BJ (cell line): ENCODE data around the gene DUS2. TPM values are rescaled to one million over a fixed set of nuclear protein-coding genes. Genes with fewer than 3 reads are reported as not detected.

Experiments used
- CTCF ChIA-PET: fragments of 350-600 bp; formaldehyde crosslinking; extraction: SDS; loops from one replicate; lab custom pipeline; 2021; ENCODE audit warnings: antibody characterized with exemption, inconsistent platforms; lab: Yijun Ruan, JAX
- POLR2A ChIA-PET: fragments of 300-600 bp; sonication (Branson Sonifier 250); formaldehyde crosslinking; extraction: SDS; loops from one replicate; lab custom pipeline; 2021; ENCODE audit warnings: antibody characterized with exemption; lab: Charles Lee
- DNase-seq: peaks from one replicate; pipeline ENCODE4 v3.0.0-alpha.2; 2011; ENCODE audit warnings: low read depth
- H3K27me3 ChIP-seq: 2 replicates; pipeline ENCODE4 v1.6.0; 2011; ENCODE audit warnings: low read length; ENCODE audit not compliant: control insufficient read depth, insufficient read depth
- H3K36me3 ChIP-seq: 2 replicates; pipeline ENCODE4 v1.5.1; 2011; ENCODE audit warnings: low read length; ENCODE audit not compliant: control insufficient read depth, insufficient read depth
- H3K4me3 ChIP-seq: 2 replicates; pipeline ENCODE4 v1.5.1; 2011; ENCODE audit warnings: low read depth, mild to moderate bottlenecking, control low read depth, low read length
- CTCF ChIP-seq: IDR thresholded peaks from 2 replicates; pipeline ENCODE4 v1.5.1; 2011; ENCODE audit warnings: low read depth, mild to moderate bottlenecking, control low read depth, inconsistent platforms, low read length, moderate library complexity; ENCODE audit not compliant: insufficient read depth
- polyA plus RNA-seq: library from polyadenylated mRNA; depleted of rRNA; stranded (reverse); fragments of >200 nt; gene quantifications from 2 replicates; pipeline ENCODE4 v1.2.3, GENCODE V29; 2011

The DUS2 gene
- polyA plus RNA-seq, 1 experiment, result 18.3 TPM

- no peaks in the 10 kb centered on the region for H3K36me3 ChIP-seq
- H3K27me3 ChIP-seq, result no peaks in the 10 kb centered on the region
- ChIA-PET POLR2A (no interaction called here), CTCF (interaction anchor here (0.6 kb wide), 1 partner anchor 10 kb away, joined by 3 read pairs; no protein-coding TSS in a partner anchor)
- no peak overlapping the region for H3K4me3 ChIP-seq
- no peak for TF ChIP-seq CTCF
- no peak for DNase-seq
Measured at GRCh38 chr16:67999985-68000384, 23.1 kb upstream of the DUS2 start.

DNA sequence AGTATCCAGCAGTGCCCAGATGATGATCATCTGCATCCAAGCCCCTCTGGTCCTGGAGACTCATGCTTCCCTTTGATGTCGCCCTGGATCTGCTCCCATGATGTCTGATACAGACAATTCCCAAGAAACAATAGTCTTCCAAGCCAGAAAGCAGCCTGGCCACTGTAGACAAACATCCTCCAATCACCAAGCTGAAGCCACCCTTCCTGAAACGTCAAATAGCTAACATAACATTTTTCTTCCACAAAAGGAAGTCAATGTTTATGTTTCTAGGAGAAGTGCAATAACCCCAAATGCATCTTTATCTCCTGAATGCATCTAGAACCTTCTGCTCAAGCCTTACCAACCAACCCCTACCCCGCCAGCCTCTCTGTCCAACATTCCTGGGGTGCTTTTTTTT, 22.6 kb upstream of the DUS2 start:
- ChIA-PET CTCF (interaction anchor here (0.6 kb wide), 1 partner anchor 9 kb away, joined by 3 read pairs; no protein-coding TSS in a partner anchor), POLR2A (no interaction called here)
- TF ChIP-seq CTCF, result no peak
- no peak for DNase-seq
- H3K4me3 ChIP-seq, result no peak overlapping the region
- H3K27me3 ChIP-seq, result no peaks in the 10 kb centered on the region
- no peaks in the 10 kb centered on the region for H3K36me3 ChIP-seq

- CTCF ChIA-PET, result interaction anchor here (0.9 to 2.5 kb wide), 3 partner anchors 9 to 66 kb away, joined by 4 to 8 read pairs (median 4); partner anchors contain the start of gene DPEP2NB
- DNase-seq, result no peak
- no peak overlapping the region for H3K4me3 ChIP-seq
- no peaks in the 10 kb centered on the region for H3K36me3 ChIP-seq
- H3K27me3 ChIP-seq, result no peaks in the 10 kb centered on the region
- TF ChIP-seq CTCF, result no peak
- POLR2A ChIA-PET, result interaction anchor here (0.6 kb wide), 1 partner anchor 1875 kb away, joined by 3 read pairs; no protein-coding TSS in a partner anchor
Measured at GRCh38 chr16:68003031-68003430, 20.1 kb upstream of the DUS2 start.

DNA sequence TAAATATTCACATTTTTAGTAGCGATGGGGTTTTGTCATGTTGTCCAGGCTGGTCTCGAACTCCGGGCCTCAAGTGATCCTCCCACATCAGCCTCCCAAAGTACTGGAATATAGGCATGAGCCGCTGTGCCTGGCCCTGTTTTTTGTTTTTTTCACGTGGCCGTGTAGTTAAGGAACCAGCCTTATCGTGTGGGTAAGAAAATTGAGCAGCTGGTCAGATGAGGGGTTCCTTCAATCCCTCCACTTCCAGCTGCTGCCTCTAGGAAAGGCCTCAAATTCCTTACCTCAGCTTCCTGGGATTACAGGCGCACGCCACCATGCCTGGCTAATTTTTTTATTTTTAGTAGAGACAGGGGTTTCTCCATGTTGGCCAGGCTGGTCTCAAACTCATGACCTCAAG, 17.9 kb upstream of the DUS2 start:
- CTCF ChIA-PET, result interaction anchor here (0.6 to 1.5 kb wide), 5 partner anchors 8 to 223 kb away, joined by 3 to 4 read pairs (median 3); no protein-coding TSS in a partner anchor
- POLR2A ChIA-PET, result no interaction called here
- no peak for DNase-seq
- TF ChIP-seq CTCF, result no peak
- Histone ChIP-seq H3K4me3 (no peak overlapping the region), H3K36me3 (no peaks in the 10 kb centered on the region), H3K27me3 (peaks cover 4% of the 10 kb centered on the region)

DNA sequence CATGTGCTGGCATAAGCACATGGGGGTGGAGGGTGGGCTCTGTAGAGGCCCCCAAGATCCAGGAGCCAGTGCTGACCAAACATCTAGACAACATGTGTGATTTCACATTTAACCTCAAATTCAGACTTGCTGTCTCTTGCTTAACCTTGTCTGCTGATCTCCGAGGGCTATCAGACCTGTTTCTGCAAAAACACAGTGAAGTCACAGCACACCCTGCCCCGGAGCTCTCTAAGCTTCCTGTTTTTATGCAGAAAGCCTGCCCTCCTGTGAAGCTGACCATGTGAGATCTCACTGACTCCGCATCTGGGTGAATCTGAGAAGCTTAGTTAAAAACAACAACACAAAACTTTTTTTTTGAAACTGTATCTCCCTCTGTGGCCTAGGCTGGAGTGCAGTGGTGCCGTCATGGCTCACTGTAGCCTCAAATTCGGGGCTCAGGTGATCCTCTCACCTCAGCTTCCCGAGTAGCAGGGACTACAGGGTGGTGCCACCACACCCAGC, 17.2 kb upstream of the DUS2 start:
- no peak for DNase-seq
- CTCF ChIA-PET, result interaction anchor here (0.6 to 1.5 kb wide), 5 partner anchors 8 to 223 kb away, joined by 3 to 4 read pairs (median 3); no protein-coding TSS in a partner anchor
- H3K36me3 ChIP-seq, result no peaks in the 10 kb centered on the region
- TF ChIP-seq CTCF, result no peak
- POLR2A ChIA-PET, result no interaction called here
- peaks cover 4% of the 10 kb centered on the region for H3K27me3 ChIP-seq
- H3K4me3 ChIP-seq, result no peak overlapping the region
